ENCODE measurements around the gene NF1.

DNA sequence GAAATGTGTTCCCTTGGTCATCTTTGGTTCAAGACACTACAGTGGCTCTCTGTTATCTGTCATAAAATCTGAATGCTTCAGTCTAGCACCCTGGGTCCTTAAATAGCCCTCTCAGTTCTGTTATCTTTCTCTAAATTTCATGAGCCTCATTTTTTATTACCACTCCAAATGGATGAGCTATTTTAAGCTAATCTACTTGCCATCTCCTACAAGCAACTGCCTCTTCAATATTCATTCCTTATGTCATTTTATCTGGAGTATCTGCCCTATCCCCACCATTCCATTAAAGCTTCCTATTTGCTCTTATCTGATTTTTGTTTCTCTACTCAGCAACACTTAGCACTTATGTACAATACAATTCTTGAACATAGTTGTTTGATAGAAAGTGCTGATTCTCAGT lies 254.7 kb downstream of the NF1 start:
- TF ChIP-seq, protein P1, sequence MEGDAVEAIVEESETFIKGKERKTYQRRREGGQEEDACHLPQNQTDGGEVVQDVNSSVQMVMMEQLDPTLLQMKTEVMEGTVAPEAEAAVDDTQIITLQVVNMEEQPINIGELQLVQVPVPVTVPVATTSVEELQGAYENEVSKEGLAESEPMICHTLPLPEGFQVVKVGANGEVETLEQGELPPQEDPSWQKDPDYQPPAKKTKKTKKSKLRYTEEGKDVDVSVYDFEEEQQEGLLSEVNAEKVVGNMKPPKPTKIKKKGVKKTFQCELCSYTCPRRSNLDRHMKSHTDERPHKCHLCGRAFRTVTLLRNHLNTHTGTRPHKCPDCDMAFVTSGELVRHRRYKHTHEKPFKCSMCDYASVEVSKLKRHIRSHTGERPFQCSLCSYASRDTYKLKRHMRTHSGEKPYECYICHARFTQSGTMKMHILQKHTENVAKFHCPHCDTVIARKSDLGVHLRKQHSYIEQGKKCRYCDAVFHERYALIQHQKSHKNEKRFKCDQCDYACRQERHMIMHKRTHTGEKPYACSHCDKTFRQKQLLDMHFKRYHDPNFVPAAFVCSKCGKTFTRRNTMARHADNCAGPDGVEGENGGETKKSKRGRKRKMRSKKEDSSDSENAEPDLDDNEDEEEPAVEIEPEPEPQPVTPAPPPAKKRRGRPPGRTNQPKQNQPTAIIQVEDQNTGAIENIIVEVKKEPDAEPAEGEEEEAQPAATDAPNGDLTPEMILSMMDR (IDR thresholded peaks at IDR 0.05): no peak
- no peak for TF ChIP-seq POLR2A (IDR thresholded peaks at IDR 0.05)

Measured in prostate gland (tissue), 2 donors.